Measurements from ENCODE around the gene CACNA1I.

GRCh38 chr22:39664485-39665200 lies 94.1 kb downstream of the CACNA1I start:
- TF ChIP-seq CTCF (conservative IDR thresholded peaks at IDR 0.05; ENCODE audit: low read depth, low read length), result no peak
- no peak for TF ChIP-seq EZH2 (IDR thresholded peaks at IDR 0.05; ENCODE audit: borderline replicate concordance, low read depth, low read length, poor library complexity, severe bottlenecking)
